CD4-positive, alpha-beta T cell (primary cell): ENCODE measurements around the gene CARS1. TPM values are rescaled to one million over a fixed set of nuclear protein-coding genes. Genes with fewer than 3 reads are reported as not detected.

ENCODE experiments used
- ATAC-seq: fragments of 200-7000 bp; cut with Tn5 transposase; one replicate; pipeline ENCODE4 v1.10.0; 2022; ENCODE audit warnings: mild to moderate bottlenecking; ENCODE audit not compliant: poor library complexity
- CTCF ChIA-PET: fragments of 350-600 bp; sonication (Branson Sonifier 250); formaldehyde crosslinking; loops from one replicate; lab custom pipeline; 2021; ENCODE audit warnings: antibody characterized with exemption, inconsistent platforms; lab: Charles Lee
- POLR2A ChIA-PET: fragments of 350-600 bp; sonication (Branson Sonifier 250); formaldehyde crosslinking; loops from one replicate; lab custom pipeline; 2021; ENCODE audit warnings: antibody characterized with exemption, inconsistent platforms; lab: Charles Lee
- DNase-seq, 14 experiments: peaks; one replicate each; pipeline ENCODE4 v3.0.0-alpha.2; 2013 to 2020; ENCODE audit warnings: mixed read lengths in 2 of 14
- H3K27ac ChIP-seq, 2 donors: one replicate each; pipeline versions ENCODE4 v1.5.1 to v1.7.0; 2013; ENCODE audit warnings: low read length in 2 of 2, low read depth in 1 of 2, mild to moderate bottlenecking in 1 of 2
- H3K27me3 ChIP-seq, 2 experiments: 1 replicate in 1 of 2; 2 replicates in 1 of 2; pipeline versions ENCODE4 v1.6.1 to v1.7.0; 2013; ENCODE audit warnings: low read length in 2 of 2, control low read depth in 1 of 2, mild to moderate bottlenecking in 1 of 2, moderate library complexity in 1 of 2; ENCODE audit not compliant: insufficient read depth in 2 of 2, control insufficient read depth in 1 of 2
- H3K36me3 ChIP-seq: one replicate; pipeline ENCODE4 v1.6.1; 2013; ENCODE audit warnings: low read length, control low read depth; ENCODE audit not compliant: insufficient read depth
- H3K4me1 ChIP-seq: one replicate; pipeline ENCODE4 v1.6.1; 2013; ENCODE audit warnings: low read length, control low read depth; ENCODE audit not compliant: insufficient read depth
- H3K4me3 ChIP-seq: one replicate; pipeline ENCODE4 v1.5.1; 2013; ENCODE audit warnings: mild to moderate bottlenecking, low read length, moderate library complexity
- H3K9me3 ChIP-seq, 2 experiments: 1 replicate in 1 of 2; 2 replicates in 1 of 2; pipeline versions ENCODE4 v1.6.1 to v1.7.0; 2013; ENCODE audit warnings: low read length in 2 of 2, mild to moderate bottlenecking in 2 of 2, control low read depth in 1 of 2, moderate library complexity in 1 of 2; ENCODE audit not compliant: control insufficient read depth in 1 of 2, insufficient read depth in 1 of 2
- H3K27ac Mint-ChIP-seq: one replicate; pipeline ENCODE4 v1.8.0; 2020; ENCODE audit warnings: mixed read lengths
- H3K27me3 Mint-ChIP-seq: one replicate; pipeline ENCODE4 v1.8.0; 2021; ENCODE audit warnings: mixed read lengths
- H3K36me3 Mint-ChIP-seq: one replicate; pipeline ENCODE4 v1.8.0; 2021; ENCODE audit warnings: low read depth, mixed read lengths
- H3K4me1 Mint-ChIP-seq: one replicate; pipeline ENCODE4 v1.8.0; 2021; ENCODE audit warnings: low read depth, mixed read lengths
- H3K4me3 Mint-ChIP-seq: one replicate; pipeline ENCODE4 v1.8.0; 2020; ENCODE audit warnings: mild to moderate bottlenecking, mixed read lengths
- H3K9me3 Mint-ChIP-seq: one replicate; pipeline ENCODE4 v1.8.0; 2020; ENCODE audit warnings: mixed read lengths
- intact Hi-C, 2 experiments: fragments of 100-400 bp; cut with DNase I in 1 of 2; cut with micrococcal nuclease in 1 of 2; formaldehyde crosslinking; loops; one replicate each; pipeline versions ENCODE4 v1.15.1 to v1.9.0; 2023 to 2025; cut with DNase I, micrococcal nuclease
- total RNA-seq, 174 experiments: library from RNA in 2 of 174; stranded (reverse) in 2 of 174; gene quantifications; one replicate each; pipeline ENCODE4 v1.2.3 and lab custom pipeline; 2021 to 2026
- TF ChIP-seq, protein P1 (sequence below): fragments of 200-600 bp; IDR thresholded peaks from one replicate; pipeline ENCODE4 v1.8.0; 2022; ENCODE audit warnings: antibody characterized with exemption, mild to moderate bottlenecking

Gene CARS1
- total RNA-seq, 2 experiments from 2014 or later: 24.1 to 25.2 TPM

- H3K27me3 Mint-ChIP-seq: peaks cover 4% of the 10 kb centered on the region
- H3K36me3 ChIP-seq: no peaks in the 10 kb centered on the region
- H3K4me3 Mint-ChIP-seq: no peak overlapping the region
- DNase-seq: no peak
- no peak for ATAC-seq
- no peak overlapping the region for H3K27ac ChIP-seq
- ChIA-PET CTCF (no interaction called here), POLR2A (interaction anchor here (0.5 to 0.8 kb wide), 2 partner anchors 70 to 861 kb away, joined by 3 read pairs; no protein-coding TSS in a partner anchor)
- no peaks in the 10 kb centered on the region for H3K9me3 ChIP-seq
- no peaks in the 10 kb centered on the region for H3K9me3 Mint-ChIP-seq
- no peaks in the 10 kb centered on the region for H3K27me3 ChIP-seq
- no peak overlapping the region for H3K27ac Mint-ChIP-seq
- no peaks in the 10 kb centered on the region for H3K36me3 Mint-ChIP-seq
- TF ChIP-seq, protein P1, sequence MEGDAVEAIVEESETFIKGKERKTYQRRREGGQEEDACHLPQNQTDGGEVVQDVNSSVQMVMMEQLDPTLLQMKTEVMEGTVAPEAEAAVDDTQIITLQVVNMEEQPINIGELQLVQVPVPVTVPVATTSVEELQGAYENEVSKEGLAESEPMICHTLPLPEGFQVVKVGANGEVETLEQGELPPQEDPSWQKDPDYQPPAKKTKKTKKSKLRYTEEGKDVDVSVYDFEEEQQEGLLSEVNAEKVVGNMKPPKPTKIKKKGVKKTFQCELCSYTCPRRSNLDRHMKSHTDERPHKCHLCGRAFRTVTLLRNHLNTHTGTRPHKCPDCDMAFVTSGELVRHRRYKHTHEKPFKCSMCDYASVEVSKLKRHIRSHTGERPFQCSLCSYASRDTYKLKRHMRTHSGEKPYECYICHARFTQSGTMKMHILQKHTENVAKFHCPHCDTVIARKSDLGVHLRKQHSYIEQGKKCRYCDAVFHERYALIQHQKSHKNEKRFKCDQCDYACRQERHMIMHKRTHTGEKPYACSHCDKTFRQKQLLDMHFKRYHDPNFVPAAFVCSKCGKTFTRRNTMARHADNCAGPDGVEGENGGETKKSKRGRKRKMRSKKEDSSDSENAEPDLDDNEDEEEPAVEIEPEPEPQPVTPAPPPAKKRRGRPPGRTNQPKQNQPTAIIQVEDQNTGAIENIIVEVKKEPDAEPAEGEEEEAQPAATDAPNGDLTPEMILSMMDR: no peak
- H3K4me1 Mint-ChIP-seq: no peaks in the 10 kb centered on the region
- intact Hi-C loops: no loop called here
- H3K4me3 ChIP-seq: no peak overlapping the region
- no peaks in the 10 kb centered on the region for H3K4me1 ChIP-seq
These were observed 27.8 kb upstream of the CARS1 start for GRCh38 chr11:3085052-3085451.

- H3K27ac Mint-ChIP-seq: no peak overlapping the region
- no peaks in the 10 kb centered on the region for H3K36me3 Mint-ChIP-seq
- no peaks in the 10 kb centered on the region for H3K9me3 Mint-ChIP-seq
- no peak for ATAC-seq
- Histone ChIP-seq H3K36me3 (no peaks in the 10 kb centered on the region), H3K4me3 (no peak overlapping the region), H3K27ac (no peak overlapping the region), H3K9me3 (no peaks in the 10 kb centered on the region), H3K27me3 (no peaks in the 10 kb centered on the region), H3K4me1 (no peaks in the 10 kb centered on the region)
- peaks cover 4% of the 10 kb centered on the region for H3K27me3 Mint-ChIP-seq
- no peaks in the 10 kb centered on the region for H3K4me1 Mint-ChIP-seq
- intact Hi-C loops: no loop called here
- H3K4me3 Mint-ChIP-seq: no peak overlapping the region
- ChIA-PET POLR2A (no interaction called here), CTCF (no interaction called here)
- TF ChIP-seq, protein P1: no peak
- DNase-seq: no peak
These were observed 26.1 kb upstream of the CARS1 start for GRCh38 chr11:3083321-3083720.

- intact Hi-C loops: no loop called here
- no peak for ATAC-seq
- CTCF ChIA-PET: no interaction called here
These were observed 24.1 kb upstream of the CARS1 start for GRCh38 chr11:3081386-3081751.

More at GRCh38 chr11:3081386-3081751, 24.1 kb upstream of the CARS1 start:
- H3K4me3 ChIP-seq: no peak overlapping the region
- POLR2A ChIA-PET: no interaction called here
- H3K27me3 ChIP-seq: no peaks in the 10 kb centered on the region
- TF ChIP-seq, protein P1: no peak
- Mint-ChIP-seq H3K27ac (no peak overlapping the region), H3K9me3 (no peaks in the 10 kb centered on the region), H3K27me3 (peaks cover 4% of the 10 kb centered on the region), H3K4me1 (no peaks in the 10 kb centered on the region), H3K36me3 (no peaks in the 10 kb centered on the region), H3K4me3 (no peak overlapping the region)
- H3K9me3 ChIP-seq: no peaks in the 10 kb centered on the region
- no peak overlapping the region for H3K27ac ChIP-seq
- H3K36me3 ChIP-seq: no peaks in the 10 kb centered on the region
- no peaks in the 10 kb centered on the region for H3K4me1 ChIP-seq
- DNase-seq: no peak
